ENCODE measurements around the gene FCRL1.

The FCRL1 gene

GRCh38 chr1:157819896-157820295 is at the start of gene FCRL1:
TSS of gene FCRL1 (minus strand) at chr1:157820120. CDS start at chr1:157820037, 83 bp downstream.
- DNase-seq = no peak

- DNase-seq = no peak
Measured at GRCh38 chr1:157868654-157869053, 48.7 kb upstream of the FCRL1 start.

- DNase-seq = no peak
Measured at GRCh38 chr1:157862114-157863070, 42.5 kb upstream of the FCRL1 start.

GRCh38 chr1:157856538-157856937 is 36.6 kb upstream of the FCRL1 start:
- DNase-seq = no peak

- no peak for DNase-seq
Measured at GRCh38 chr1:157852476-157852875, 32.6 kb upstream of the FCRL1 start.

GRCh38 chr1:157849229-157849875 is 29.4 kb upstream of the FCRL1 start:
- DNase-seq = no peak

GRCh38 chr1:157844089-157844830 is 24.3 kb upstream of the FCRL1 start:
- DNase-seq = no peak

GRCh38 chr1:157842939-157843338 is 23.0 kb upstream of the FCRL1 start:
- no peak for DNase-seq

GRCh38 chr1:157841708-157842107 is 21.8 kb upstream of the FCRL1 start, which contains the start of gene CD5L:
TSS of gene CD5L (minus strand) at chr1:157841808. CDS start at chr1:157841701, 107 bp downstream.
- DNase-seq = no peak

- no peak for DNase-seq
Measured at GRCh38 chr1:157838966-157839365, 19.0 kb upstream of the FCRL1 start.

GRCh38 chr1:157834430-157834829 is 14.5 kb upstream of the FCRL1 start:
- DNase-seq = peak; percentile 8

GRCh38 chr1:157833145-157833544 is 13.2 kb upstream of the FCRL1 start:
- DNase-seq = no peak

- no peak for DNase-seq
Measured at GRCh38 chr1:157831968-157832626, 12.2 kb upstream of the FCRL1 start.

GRCh38 chr1:157830887-157831286 is 11.0 kb upstream of the FCRL1 start:
- no peak for DNase-seq

GRCh38 chr1:157829711-157830110 is 9.8 kb upstream of the FCRL1 start:
- DNase-seq = no peak

GRCh38 chr1:157829210-157829609 is 9.3 kb upstream of the FCRL1 start:
- no peak for DNase-seq

GRCh38 chr1:157820299-157820698 is 379 bp upstream of the FCRL1 start:
- DNase-seq = no peak

GRCh38 chr1:157819215-157819614 is 705 bp downstream of the FCRL1 start:
- no peak for DNase-seq

GRCh38 chr1:157813269-157813668 is 6.7 kb downstream of the FCRL1 start:
- DNase-seq = no peak

- no peak for DNase-seq
Measured at GRCh38 chr1:157806431-157807149, 13.3 kb downstream of the FCRL1 start.

GRCh38 chr1:157803851-157804250 is 16.1 kb downstream of the FCRL1 start:
- no peak for DNase-seq

GRCh38 chr1:157799996-157800395 is 19.9 kb downstream of the FCRL1 start:
- no peak for DNase-seq
